NT2/D1 (cell line): Measurements from ENCODE around the gene CPEB1.

Source experiments
- DNase-seq: peaks from one replicate; pipeline ENCODE4 v3.0.0-alpha.2; 2011; ENCODE audit warnings: low read depth, low spot score
- H3K27me3 ChIP-seq: 2 replicates; pipeline ENCODE4 v1.6.0; 2011; ENCODE audit warnings: mild to moderate bottlenecking; ENCODE audit not compliant: insufficient read length, insufficient read depth
- H3K36me3 ChIP-seq: 2 replicates; pipeline ENCODE4 v1.6.1; 2011; ENCODE audit warnings: mild to moderate bottlenecking, low read length, mixed read lengths; ENCODE audit not compliant: insufficient read depth, insufficient read length
- H3K4me1 ChIP-seq: 2 replicates; pipeline ENCODE4 v1.5.1; 2011; ENCODE audit not compliant: insufficient read depth, insufficient read length
- H3K4me3 ChIP-seq: 2 replicates; pipeline ENCODE4 v1.5.1; 2011; ENCODE audit warnings: low read depth; ENCODE audit not compliant: insufficient read length
- H3K9ac ChIP-seq: 2 replicates; pipeline ENCODE4 v1.6.0; 2011; ENCODE audit warnings: low read depth; ENCODE audit not compliant: insufficient read length
- H3K9me3 ChIP-seq: 2 replicates; pipeline ENCODE4 v1.5.1; 2011; ENCODE audit warnings: mild to moderate bottlenecking, low read length; ENCODE audit not compliant: insufficient read depth
- SUZ12 ChIP-seq: IDR thresholded peaks from 2 replicates; pipeline ENCODE4 v1.6.1; 2011; ENCODE audit not compliant: insufficient read length, insufficient read depth; ENCODE audit errors: extremely low read depth
- YY1 ChIP-seq: IDR thresholded peaks from 2 replicates; pipeline ENCODE4 v1.6.1; 2011; ENCODE audit not compliant: insufficient read length, insufficient read depth
- ZNF274 ChIP-seq: IDR thresholded peaks from 2 replicates; pipeline ENCODE4 v1.6.1; 2011; ENCODE audit warnings: mild to moderate bottlenecking, low read depth, low read length

CPEB1 gene

DNA sequence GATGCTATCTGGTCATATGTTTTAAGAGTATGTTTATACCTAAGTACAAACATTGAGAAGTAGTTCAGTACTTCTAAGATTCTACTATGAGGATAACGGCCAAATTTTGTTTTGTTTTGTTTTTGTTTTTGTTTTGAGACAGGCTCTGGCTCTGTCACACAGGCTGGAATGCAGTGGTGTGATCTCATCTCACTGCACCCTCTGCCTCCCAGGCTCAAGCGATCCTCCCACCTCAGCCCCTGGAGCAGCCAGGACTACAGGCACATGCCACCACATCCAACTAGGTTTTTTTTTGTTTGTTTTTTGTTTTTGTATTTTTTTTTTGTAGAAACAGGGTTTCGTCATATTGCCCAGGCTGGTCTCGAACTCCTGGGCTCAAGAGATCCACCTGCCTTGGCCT, 59.4 kb downstream of the CPEB1 start:
- TF ChIP-seq ZNF274 (no peak), YY1 (no peak), SUZ12 (no peak)
- DNase-seq = no peak
- no peak overlapping the region for H3K9ac ChIP-seq
- H3K4me3 ChIP-seq = no peak overlapping the region
- H3K4me1 ChIP-seq = no peaks in the 10 kb centered on the region
- no peaks in the 10 kb centered on the region for H3K27me3 ChIP-seq
- no peaks in the 10 kb centered on the region for H3K36me3 ChIP-seq
- no peaks in the 10 kb centered on the region for H3K9me3 ChIP-seq

DNA sequence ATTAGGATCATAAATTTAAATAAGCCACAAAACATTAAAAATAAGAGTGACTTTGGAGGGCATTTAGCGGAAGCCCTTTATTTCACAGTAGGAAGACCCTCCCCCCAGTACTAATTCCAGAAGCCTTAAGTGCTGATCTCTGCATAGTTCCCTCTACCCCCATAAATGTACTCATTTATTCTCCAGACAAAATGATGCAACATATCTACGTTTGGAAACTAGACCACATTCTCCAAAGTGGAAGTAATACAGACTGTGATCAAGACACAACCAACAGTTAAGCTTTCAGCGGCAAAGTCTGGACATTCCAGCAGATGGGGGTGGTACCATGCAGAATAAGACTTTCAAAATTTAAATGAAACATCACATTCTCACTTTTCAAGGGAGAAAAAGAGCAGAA, 62.1 kb downstream of the CPEB1 start:
- no peak for TF ChIP-seq ZNF274
- no peak for TF ChIP-seq SUZ12
- TF ChIP-seq YY1 = no peak
- H3K4me3 ChIP-seq = no peak overlapping the region
- no peaks in the 10 kb centered on the region for H3K9me3 ChIP-seq
- no peaks in the 10 kb centered on the region for H3K27me3 ChIP-seq
- no peak for DNase-seq
- H3K36me3 ChIP-seq = no peaks in the 10 kb centered on the region
- no peaks in the 10 kb centered on the region for H3K4me1 ChIP-seq
- H3K9ac ChIP-seq = no peak overlapping the region

DNA sequence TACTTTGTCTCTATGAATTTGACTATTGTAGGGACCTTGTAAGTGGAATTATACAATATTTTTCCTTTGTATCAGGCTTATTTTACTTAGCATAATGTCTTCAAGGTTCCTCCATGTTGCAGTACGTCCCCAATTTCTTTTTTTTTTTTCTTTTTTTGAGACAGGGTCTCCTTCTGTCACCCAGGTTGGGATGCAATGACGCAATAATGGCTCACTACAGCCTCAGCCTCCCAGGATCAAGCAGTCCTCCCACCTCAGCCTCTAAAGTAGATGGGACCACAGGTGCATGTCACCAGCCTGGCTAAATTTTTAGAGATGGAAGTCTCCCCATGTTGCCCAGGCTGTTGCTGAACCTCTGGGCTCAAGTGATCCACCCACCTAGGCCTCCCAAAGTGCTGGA, 66.5 kb downstream of the CPEB1 start:
- no peaks in the 10 kb centered on the region for H3K27me3 ChIP-seq
- H3K36me3 ChIP-seq = no peaks in the 10 kb centered on the region
- no peaks in the 10 kb centered on the region for H3K4me1 ChIP-seq
- H3K4me3 ChIP-seq = no peak overlapping the region
- H3K9ac ChIP-seq = no peak overlapping the region
- no peaks in the 10 kb centered on the region for H3K9me3 ChIP-seq
- no peak for TF ChIP-seq SUZ12
- TF ChIP-seq ZNF274 = no peak
- no peak for TF ChIP-seq YY1
- DNase-seq = no peak

DNA sequence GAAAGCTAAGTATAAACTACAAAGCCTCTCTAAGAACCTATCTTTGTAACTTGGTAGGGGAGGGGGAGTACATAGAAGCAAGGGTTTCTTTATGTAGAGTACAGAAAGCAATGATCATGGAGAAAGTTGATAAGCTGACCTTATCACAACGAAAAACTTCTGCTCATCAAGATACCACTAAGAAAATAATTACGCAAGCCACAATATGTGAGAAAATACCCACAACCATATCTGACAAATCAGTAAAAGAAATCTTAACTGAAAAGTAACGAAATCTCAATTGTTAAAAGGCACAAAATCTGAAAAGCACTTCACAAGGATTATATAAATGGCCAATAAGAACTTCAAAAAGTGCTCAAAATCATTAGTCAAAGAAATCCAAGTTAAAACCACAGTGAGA, 71.8 kb downstream of the CPEB1 start:
- Histone ChIP-seq H3K27me3 (no peaks in the 10 kb centered on the region), H3K4me3 (no peak overlapping the region), H3K9me3 (no peaks in the 10 kb centered on the region), H3K36me3 (no peaks in the 10 kb centered on the region), H3K9ac (no peak overlapping the region), H3K4me1 (peaks cover 7% of the 10 kb centered on the region)
- no peak for TF ChIP-seq YY1
- TF ChIP-seq ZNF274 = no peak
- TF ChIP-seq SUZ12 = no peak
- no peak for DNase-seq

DNA sequence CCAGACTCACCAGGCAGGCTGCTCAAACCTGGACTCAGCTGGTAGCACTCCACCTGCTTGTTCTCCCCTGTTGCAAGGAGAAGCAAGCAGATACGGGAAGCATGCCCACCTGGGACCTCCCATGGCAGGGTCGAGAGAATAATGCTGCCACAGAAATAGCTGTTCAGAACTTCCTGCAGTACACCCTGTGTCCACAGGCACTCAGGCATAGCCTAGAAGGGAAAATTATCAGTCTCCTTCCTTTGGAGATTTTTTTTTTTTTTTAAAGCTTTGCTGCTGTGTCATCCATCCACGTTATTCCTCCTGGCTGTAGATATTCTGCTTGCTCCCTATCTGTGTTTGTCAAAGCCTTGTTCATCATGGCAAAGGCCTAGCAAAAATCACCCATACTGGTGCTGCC, 74.2 kb downstream of the CPEB1 start:
- Histone ChIP-seq H3K4me1 (peaks cover 7% of the 10 kb centered on the region), H3K9ac (no peak overlapping the region), H3K9me3 (no peaks in the 10 kb centered on the region), H3K4me3 (no peak overlapping the region), H3K36me3 (no peaks in the 10 kb centered on the region), H3K27me3 (no peaks in the 10 kb centered on the region)
- TF ChIP-seq ZNF274 = no peak
- no peak for TF ChIP-seq YY1
- TF ChIP-seq SUZ12 = no peak
- no peak for DNase-seq

DNA sequence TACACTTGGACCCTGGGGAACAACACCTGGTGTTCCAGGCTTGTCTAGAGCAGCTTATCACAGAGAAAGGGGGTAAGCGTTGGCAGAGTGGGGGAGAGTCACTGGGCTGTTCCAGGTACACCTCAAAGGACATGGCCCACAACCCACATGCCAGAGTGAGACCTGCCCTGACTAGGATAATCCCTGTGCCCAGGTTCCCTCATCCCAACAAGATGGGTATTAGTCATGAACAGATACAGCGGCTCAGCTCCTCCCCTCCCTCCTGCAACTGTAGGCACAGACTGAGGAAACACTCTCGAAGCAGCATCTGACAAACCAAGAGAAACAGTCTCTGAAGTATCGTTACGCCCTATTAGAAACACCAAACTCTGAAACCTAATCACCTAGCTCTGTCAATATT, 74.9 kb downstream of the CPEB1 start:
- Histone ChIP-seq H3K9me3 (no peaks in the 10 kb centered on the region), H3K27me3 (no peaks in the 10 kb centered on the region), H3K9ac (no peak overlapping the region), H3K4me3 (no peak overlapping the region), H3K4me1 (peaks cover 7% of the 10 kb centered on the region), H3K36me3 (no peaks in the 10 kb centered on the region)
- no peak for TF ChIP-seq ZNF274
- TF ChIP-seq SUZ12 = no peak
- no peak for TF ChIP-seq YY1
- DNase-seq = no peak

DNA sequence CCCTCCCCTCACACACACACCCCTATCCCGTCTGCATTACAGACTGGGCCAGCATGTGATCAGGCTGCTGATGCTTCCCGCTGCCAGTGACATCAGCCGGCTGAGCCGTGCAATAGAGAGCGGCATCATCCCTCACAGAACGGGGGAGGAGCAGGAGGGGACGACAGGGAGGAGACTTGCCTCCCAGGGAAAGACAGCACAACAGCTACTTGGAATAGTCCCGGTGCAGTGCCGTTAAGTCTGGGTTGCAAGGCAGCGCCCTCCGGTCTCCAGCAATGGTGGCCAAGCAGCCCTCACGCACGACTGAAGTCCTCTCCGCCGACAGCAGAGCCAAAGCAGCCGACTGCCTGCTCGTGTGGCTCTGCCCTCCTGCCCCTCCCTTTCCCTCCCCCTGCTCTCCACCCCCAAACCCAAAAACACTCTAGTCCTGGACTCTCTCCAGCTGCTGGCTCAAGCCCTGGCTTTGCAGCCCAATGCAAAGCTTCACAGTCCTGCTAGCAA, 75.4 kb downstream of the CPEB1 start:
- H3K9me3 ChIP-seq = no peaks in the 10 kb centered on the region
- peak overlapping the region; percentile 66 for H3K9ac ChIP-seq
- DNase-seq = peak; percentile 68
- TF ChIP-seq ZNF274 = no peak
- no peak for TF ChIP-seq SUZ12
- no peak for TF ChIP-seq YY1
- H3K36me3 ChIP-seq = no peaks in the 10 kb centered on the region
- peak overlapping the region; percentile 38 for H3K4me3 ChIP-seq
- H3K4me1 ChIP-seq = peaks cover 7% of the 10 kb centered on the region
- H3K27me3 ChIP-seq = no peaks in the 10 kb centered on the region
